T-helper 2 cell treated with Interferon-gamma antibody and Interleukin-4, amounts not matched to agents 5 μg/mL and 100 μg/mL, for 36 hours (primary cell): Measurements from ENCODE around the gene SERPINF2.
"Not testable (repeated sequence)": the region's sequence is repeated elsewhere in the genome, so short reads cannot be mapped to it uniquely, and the experiment has no call there.

Source experiments
- DNase-seq: peaks from one replicate; pipeline ENCODE4 v3.0.0; 2021; ENCODE audit warnings: low spot score
- H3K27ac Mint-ChIP-seq: one replicate; pipeline ENCODE4 v1.8.0; 2021; ENCODE audit warnings: mild to moderate bottlenecking, mixed read lengths
- H3K27me3 Mint-ChIP-seq: one replicate; pipeline ENCODE4 v1.8.0; 2021; ENCODE audit warnings: low read depth, mixed read lengths
- H3K36me3 Mint-ChIP-seq: one replicate; pipeline ENCODE4 v1.8.0; 2021; ENCODE audit warnings: low read depth, mixed read lengths
- H3K4me1 Mint-ChIP-seq: one replicate; pipeline ENCODE4 v1.8.0; 2021; ENCODE audit warnings: low read depth, mixed read lengths
- H3K4me3 Mint-ChIP-seq: one replicate; pipeline ENCODE4 v1.8.0; 2022; ENCODE audit warnings: mild to moderate bottlenecking, moderate library complexity, mixed read lengths
- H3K9me3 Mint-ChIP-seq: one replicate; pipeline ENCODE4 v1.8.0; 2021; ENCODE audit warnings: mixed read lengths

The SERPINF2 gene

GRCh38 chr17:1793447-1793806, 50.8 kb downstream of the SERPINF2 start:
- Mint-ChIP-seq H3K4me1 (peaks cover 13% of the 10 kb centered on the region), H3K9me3 (no peaks in the 10 kb centered on the region), H3K27me3 (no peaks in the 10 kb centered on the region), H3K36me3 (peaks cover 20% of the 10 kb centered on the region), H3K4me3 (no peak overlapping the region), H3K27ac (no peak overlapping the region)
- no peak for DNase-seq

GRCh38 chr17:1796800-1797199, 54.1 kb downstream of the SERPINF2 start:
- Mint-ChIP-seq H3K27me3 (no peaks in the 10 kb centered on the region), H3K9me3 (no peaks in the 10 kb centered on the region), H3K4me1 (peaks cover 11% of the 10 kb centered on the region), H3K4me3 (no peak overlapping the region), H3K27ac (no peak overlapping the region), H3K36me3 (peaks cover 25% of the 10 kb centered on the region)
- DNase-seq = no peak

GRCh38 chr17:1797323-1797722, 54.7 kb downstream of the SERPINF2 start:
- peaks cover 11% of the 10 kb centered on the region for H3K4me1 Mint-ChIP-seq
- no peaks in the 10 kb centered on the region for H3K27me3 Mint-ChIP-seq
- no peaks in the 10 kb centered on the region for H3K9me3 Mint-ChIP-seq
- no peak for DNase-seq
- no peak overlapping the region for H3K27ac Mint-ChIP-seq
- peaks cover 28% of the 10 kb centered on the region for H3K36me3 Mint-ChIP-seq
- no peak overlapping the region for H3K4me3 Mint-ChIP-seq

GRCh38 chr17:1797846-1798245, 55.2 kb downstream of the SERPINF2 start:
- not testable (repeated sequence) for H3K27me3 Mint-ChIP-seq, H3K4me3 Mint-ChIP-seq, H3K9me3 Mint-ChIP-seq, DNase-seq, H3K27ac Mint-ChIP-seq
- Mint-ChIP-seq H3K36me3 (peaks cover 28% of the 10 kb centered on the region), H3K4me1 (peaks cover 11% of the 10 kb centered on the region)

- peaks cover 27% of the 10 kb centered on the region for H3K36me3 Mint-ChIP-seq
- no peak overlapping the region for H3K27ac Mint-ChIP-seq
- DNase-seq = no peak
- no peaks in the 10 kb centered on the region for H3K9me3 Mint-ChIP-seq
- H3K27me3 Mint-ChIP-seq = no peaks in the 10 kb centered on the region
- H3K4me3 Mint-ChIP-seq = no peak overlapping the region
- H3K4me1 Mint-ChIP-seq = peaks cover 4% of the 10 kb centered on the region
These were observed 57.6 kb downstream of the SERPINF2 start for GRCh38 chr17:1800240-1800639.

- Mint-ChIP-seq H3K27me3 (no peaks in the 10 kb centered on the region), H3K4me3 (no peak overlapping the region), H3K27ac (no peak overlapping the region), H3K9me3 (no peaks in the 10 kb centered on the region), H3K36me3 (peaks cover 27% of the 10 kb centered on the region), H3K4me1 (peaks cover 4% of the 10 kb centered on the region)
- no peak for DNase-seq
These were observed 58.0 kb downstream of the SERPINF2 start for GRCh38 chr17:1800712-1801111.

- no peak overlapping the region for H3K4me3 Mint-ChIP-seq
- no peaks in the 10 kb centered on the region for H3K4me1 Mint-ChIP-seq
- no peak overlapping the region for H3K27ac Mint-ChIP-seq
- no peak for DNase-seq
- H3K9me3 Mint-ChIP-seq = no peaks in the 10 kb centered on the region
- peaks cover 23% of the 10 kb centered on the region for H3K36me3 Mint-ChIP-seq
- H3K27me3 Mint-ChIP-seq = no peaks in the 10 kb centered on the region
These were observed 59.8 kb downstream of the SERPINF2 start for GRCh38 chr17:1802429-1802828.

GRCh38 chr17:1803280-1803679, 60.6 kb downstream of the SERPINF2 start:
- no peak overlapping the region for H3K4me3 Mint-ChIP-seq
- H3K9me3 Mint-ChIP-seq = no peaks in the 10 kb centered on the region
- H3K27ac Mint-ChIP-seq = no peak overlapping the region
- DNase-seq = no peak
- no peaks in the 10 kb centered on the region for H3K27me3 Mint-ChIP-seq
- no peaks in the 10 kb centered on the region for H3K4me1 Mint-ChIP-seq
- H3K36me3 Mint-ChIP-seq = peaks cover 21% of the 10 kb centered on the region
